Caco-2 (cell line): ENCODE results near the gene RAB22A. TPM values are rescaled to one million over a fixed set of nuclear protein-coding genes. Genes with fewer than 3 reads are reported as not detected.
A peak's percentile ranks its signal among the peaks of the same experiment; 100 is the strongest.

Experiments
- BruUV-seq: library from RNA; stranded (reverse); fragments of 400-500 nt; replicated peaks from 2 replicates; lab custom pipeline; 2021; lab: Mats Ljungman, UMichigan
- CTCF ChIA-PET: fragments of 300-600 bp; sonication (Branson Sonifier 250); formaldehyde crosslinking; loops from one replicate; lab custom pipeline; 2022; ENCODE audit warnings: antibody characterized with exemption; lab: Charles Lee
- POLR2A ChIA-PET: fragments of 300-600 bp; sonication (Branson Sonifier 250); formaldehyde crosslinking; loops from one replicate; lab custom pipeline; 2022; ENCODE audit warnings: antibody characterized with exemption; lab: Charles Lee
- DNase-seq, 2 experiments: peaks; one replicate each; pipeline versions ENCODE4 v3.0.0 to v3.0.0-alpha.2; 2020 to 2022
- H3K27me3 ChIP-seq: replicated peaks from 2 replicates; pipeline ENCODE4 v1.6.0; 2011; ENCODE audit warnings: low read length; ENCODE audit not compliant: control insufficient read depth, insufficient read depth
- H3K36me3 ChIP-seq: 2 replicates; pipeline ENCODE4 v1.5.1; 2011; ENCODE audit warnings: low read length; ENCODE audit not compliant: control insufficient read depth, insufficient read depth
- H3K4me1 ChIP-seq: fragments of 250-450 bp; sonication (Bioruptor Pico); 2 replicates; pipeline ENCODE4 v1.5.1; 2020; ENCODE audit warnings: mild to moderate bottlenecking
- H3K4me3 ChIP-seq: 2 replicates; pipeline ENCODE4 v1.5.1; 2011; ENCODE audit warnings: low read depth, mild to moderate bottlenecking, control low read depth, low read length
- H3K9me3 ChIP-seq: fragments of 250-450 bp; sonication (Bioruptor Pico); 2 replicates; pipeline ENCODE4 v1.5.1; 2020; ENCODE audit warnings: mild to moderate bottlenecking, moderate library complexity
- H3K27ac Mint-ChIP-seq: one replicate; pipeline ENCODE4 v1.8.0; 2022; ENCODE audit warnings: mixed read lengths; ENCODE audit not compliant: unreplicated experiment
- H3K27me3 Mint-ChIP-seq: one replicate; pipeline ENCODE4 v1.8.0; 2022; ENCODE audit warnings: mixed read lengths; ENCODE audit not compliant: insufficient read depth, unreplicated experiment
- H3K36me3 Mint-ChIP-seq: one replicate; pipeline ENCODE4 v1.8.0; 2022; ENCODE audit warnings: mild to moderate bottlenecking, mixed read lengths; ENCODE audit not compliant: insufficient read depth, unreplicated experiment
- H3K4me1 Mint-ChIP-seq: one replicate; pipeline ENCODE4 v1.8.0; 2022; ENCODE audit warnings: low read depth, mixed read lengths; ENCODE audit not compliant: unreplicated experiment
- H3K4me3 Mint-ChIP-seq: one replicate; pipeline ENCODE4 v1.8.0; 2022; ENCODE audit warnings: mild to moderate bottlenecking, moderate library complexity, mixed read lengths; ENCODE audit not compliant: unreplicated experiment
- H3K9me3 Mint-ChIP-seq: one replicate; pipeline ENCODE4 v1.8.0; 2022; ENCODE audit warnings: mixed read lengths; ENCODE audit not compliant: unreplicated experiment
- intact Hi-C: fragments of 100-400 bp; cut with micrococcal nuclease; formaldehyde crosslinking; loops from one replicate; pipeline ENCODE4 v1.10.0; 2022; ENCODE audit not compliant: unreplicated experiment
- total RNA-seq: library from RNA; stranded (reverse); gene quantifications from 2 replicates; pipeline ENCODE4 v1.2.3, GENCODE V29; 2022
- TF ChIP-seq, protein P1 (sequence below), 2 experiments: fragments of 200-600 bp in 1 of 2; IDR thresholded peaks; 1 replicate in 1 of 2; 2 replicates in 1 of 2; pipeline versions ENCODE4 v1.5.1 to v1.8.0; 2011 to 2022; ENCODE audit warnings: antibody characterized with exemption in 1 of 2, control low read depth in 1 of 2, inconsistent platforms in 1 of 2, low read depth in 1 of 2, low read length in 1 of 2, mild to moderate bottlenecking in 1 of 2, moderate library complexity in 1 of 2; ENCODE audit not compliant: insufficient read depth in 1 of 2, severe bottlenecking in 1 of 2, unreplicated experiment in 1 of 2

Gene RAB22A
- total RNA-seq, 1 experiment from 2014 or later, result 24.1 TPM

DNA sequence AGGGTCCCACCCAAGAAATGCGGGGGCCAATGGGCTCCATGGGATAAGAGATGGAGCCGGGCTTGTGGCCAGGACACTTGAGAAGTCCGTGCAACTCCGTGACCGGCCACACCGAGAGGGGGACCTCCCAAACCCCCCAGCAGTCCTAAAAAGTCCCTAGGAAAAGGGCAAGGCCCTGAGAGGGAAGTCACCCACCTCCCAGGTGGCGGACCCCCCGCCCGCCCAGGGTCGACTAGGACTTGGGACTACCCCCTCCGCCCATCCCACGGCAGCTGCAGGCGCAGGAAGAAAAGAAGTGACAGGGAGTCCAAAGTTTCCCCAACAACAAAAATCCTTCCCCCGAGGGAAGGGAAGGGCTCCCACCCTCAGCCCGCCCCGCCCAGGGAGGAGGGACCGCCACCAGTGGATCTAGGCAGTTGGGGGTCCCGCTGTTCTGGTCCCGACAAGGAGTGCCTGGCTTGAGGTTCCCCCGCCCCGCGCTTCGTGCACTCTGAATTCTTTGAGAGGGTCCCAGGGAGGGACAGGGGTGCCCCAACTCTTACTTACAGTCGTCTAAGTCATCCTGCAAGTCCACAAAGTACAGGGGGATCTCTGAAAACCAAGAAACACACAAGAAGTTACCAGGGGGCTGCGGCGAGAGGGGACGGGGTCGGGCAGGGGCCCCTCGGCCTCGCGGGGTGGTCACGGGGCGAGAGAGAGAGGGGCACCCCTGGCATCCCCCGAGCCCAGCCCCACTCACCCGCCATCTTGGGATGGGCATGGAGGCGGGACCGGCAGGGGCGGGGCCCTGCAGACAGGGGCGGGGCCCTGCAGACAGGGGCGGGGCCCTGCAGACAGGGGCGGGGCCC, 611 bp upstream of the RAB22A start:
- CTCF ChIA-PET, result no interaction called here
- POLR2A ChIA-PET, result interaction anchor here (1.2 kb wide), 1 partner anchor 80 kb away, joined by 8 read pairs; the partner anchor contains the start of gene VAPB
- no peak for DNase-seq
- Histone ChIP-seq H3K4me3 (peak overlapping the region; percentile 17), H3K9me3 (no peaks in the 10 kb centered on the region; the same call in 1 of the 2 replicates), H3K27me3 (no peaks in the 10 kb centered on the region), H3K36me3 (peaks cover 4% of the 10 kb centered on the region; the same call in 1 of the 2 replicates), H3K4me1 (peaks cover 13% of the 10 kb centered on the region; the same call in 1 of the 2 replicates)
- Mint-ChIP-seq H3K27me3 (no peaks in the 10 kb centered on the region), H3K27ac (no peak overlapping the region), H3K9me3 (no peaks in the 10 kb centered on the region), H3K4me1 (peaks cover 15% of the 10 kb centered on the region), H3K4me3 (peak overlapping the region; percentile 48), H3K36me3 (peaks cover 26% of the 10 kb centered on the region)
- BruUV-seq, result no TSS peak
- TF ChIP-seq, protein P1, sequence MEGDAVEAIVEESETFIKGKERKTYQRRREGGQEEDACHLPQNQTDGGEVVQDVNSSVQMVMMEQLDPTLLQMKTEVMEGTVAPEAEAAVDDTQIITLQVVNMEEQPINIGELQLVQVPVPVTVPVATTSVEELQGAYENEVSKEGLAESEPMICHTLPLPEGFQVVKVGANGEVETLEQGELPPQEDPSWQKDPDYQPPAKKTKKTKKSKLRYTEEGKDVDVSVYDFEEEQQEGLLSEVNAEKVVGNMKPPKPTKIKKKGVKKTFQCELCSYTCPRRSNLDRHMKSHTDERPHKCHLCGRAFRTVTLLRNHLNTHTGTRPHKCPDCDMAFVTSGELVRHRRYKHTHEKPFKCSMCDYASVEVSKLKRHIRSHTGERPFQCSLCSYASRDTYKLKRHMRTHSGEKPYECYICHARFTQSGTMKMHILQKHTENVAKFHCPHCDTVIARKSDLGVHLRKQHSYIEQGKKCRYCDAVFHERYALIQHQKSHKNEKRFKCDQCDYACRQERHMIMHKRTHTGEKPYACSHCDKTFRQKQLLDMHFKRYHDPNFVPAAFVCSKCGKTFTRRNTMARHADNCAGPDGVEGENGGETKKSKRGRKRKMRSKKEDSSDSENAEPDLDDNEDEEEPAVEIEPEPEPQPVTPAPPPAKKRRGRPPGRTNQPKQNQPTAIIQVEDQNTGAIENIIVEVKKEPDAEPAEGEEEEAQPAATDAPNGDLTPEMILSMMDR (IDR thresholded peaks at IDR 0.05; ENCODE audit: insufficient read depth in 1 of 2, low read depth in 1 of 2, low read length in 1 of 2, severe bottlenecking in 1 of 2, unreplicated experiment in 1 of 2), result no peak
- intact Hi-C loops, result no loop called here

DNA sequence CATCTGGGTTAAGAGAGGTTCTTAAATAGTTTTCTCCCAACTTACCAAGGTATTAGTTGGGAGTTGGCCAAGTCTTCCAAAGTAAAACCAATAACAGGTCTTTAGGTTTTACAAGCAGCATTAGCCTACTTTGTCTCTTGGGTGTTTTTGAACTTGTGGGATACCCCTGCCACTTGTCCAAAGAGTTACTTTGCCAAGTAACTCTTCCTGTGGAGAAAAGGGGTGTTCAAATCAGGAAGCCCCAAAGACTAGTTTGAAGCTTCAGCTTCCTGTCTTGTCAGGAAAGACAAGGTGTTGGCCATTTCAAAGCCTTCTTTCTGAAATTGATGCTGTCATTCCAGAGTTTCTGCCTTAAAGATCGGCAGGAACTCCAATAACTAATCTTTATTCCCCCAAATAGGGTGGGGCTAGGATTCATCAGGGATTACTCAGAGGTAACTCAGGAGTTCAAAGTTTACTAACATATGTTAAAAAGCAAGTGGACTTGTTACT, 822 bp downstream of the RAB22A start:
- Mint-ChIP-seq H3K36me3 (peaks cover 40% of the 10 kb centered on the region), H3K9me3 (no peaks in the 10 kb centered on the region), H3K4me1 (peaks cover 20% of the 10 kb centered on the region), H3K4me3 (peak overlapping the region; percentile 97), H3K27me3 (no peaks in the 10 kb centered on the region), H3K27ac (peak overlapping the region; percentile 92)
- Histone ChIP-seq H3K36me3 (peaks cover 7% of the 10 kb centered on the region; the same call in 1 of the 2 replicates), H3K4me3 (peak overlapping the region; percentile 94), H3K4me1 (peaks cover 13% of the 10 kb centered on the region; the same call in 1 of the 2 replicates), H3K9me3 (no peaks in the 10 kb centered on the region; the same call in 1 of the 2 replicates), H3K27me3 (no peaks in the 10 kb centered on the region)
- TSS peak; percentile 84 for BruUV-seq
- intact Hi-C loops, result loop anchor here (1.0 to 5.0 kb wide), 3 partner anchors 63 to 137 kb away; partner anchors contain the start of gene VAPB
- ChIA-PET POLR2A (interaction anchor here (0.6 to 1.4 kb wide), 6 partner anchors 79 to 623 kb away, joined by 3 to 8 read pairs (median 4); partner anchors contain the start of gene VAPB), CTCF (interaction anchor here (0.6 to 1.4 kb wide), 3 partner anchors 78 to 761 kb away, joined by 4 to 5 read pairs (median 4); no protein-coding TSS in a partner anchor)
- no peak for DNase-seq
- TF ChIP-seq, protein P1 (IDR thresholded peaks at IDR 0.05; ENCODE audit: insufficient read depth in 1 of 2, low read depth in 1 of 2, low read length in 1 of 2, severe bottlenecking in 1 of 2, unreplicated experiment in 1 of 2), result no peak

DNA sequence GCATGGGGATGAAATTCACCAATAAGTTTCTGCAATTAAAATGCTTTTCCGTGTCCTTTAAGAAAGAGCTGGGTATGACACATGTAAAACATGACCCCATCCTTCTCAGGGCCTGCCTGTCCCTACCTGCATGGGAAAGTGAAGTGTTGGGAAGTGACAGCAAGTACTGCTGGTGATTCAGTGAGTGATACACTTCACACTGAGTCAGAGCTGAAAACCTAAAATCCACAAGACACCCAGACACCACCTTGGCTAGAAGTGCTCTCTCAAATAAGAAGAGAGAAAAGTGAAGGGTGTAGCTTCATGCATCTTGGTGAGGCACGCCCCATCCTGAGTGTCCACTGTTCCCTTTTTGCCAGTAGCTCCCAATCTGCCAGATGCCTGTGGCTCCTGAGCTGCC, 3.3 kb downstream of the RAB22A start:
- Histone ChIP-seq H3K4me1 (peaks cover 13% of the 10 kb centered on the region; the same call in 1 of the 2 replicates), H3K9me3 (no peaks in the 10 kb centered on the region; the same call in 1 of the 2 replicates), H3K27me3 (no peaks in the 10 kb centered on the region), H3K36me3 (peaks cover 7% of the 10 kb centered on the region), H3K4me3 (no peak overlapping the region)
- H3K27ac Mint-ChIP-seq, result no peak overlapping the region
- peaks cover 21% of the 10 kb centered on the region for H3K4me1 Mint-ChIP-seq
- no TSS peak for BruUV-seq
- DNase-seq, result no peak
- H3K36me3 Mint-ChIP-seq, result peaks cover 60% of the 10 kb centered on the region
- no peaks in the 10 kb centered on the region for H3K9me3 Mint-ChIP-seq
- intact Hi-C loops, result loop anchor here (5.0 kb wide), 2 partner anchors 74 to 134 kb away; partner anchors contain the start of gene VAPB
- ChIA-PET POLR2A (no interaction called here), CTCF (interaction anchor here (0.7 kb wide), 1 partner anchor 59 kb away, joined by 3 read pairs; no protein-coding TSS in a partner anchor)
- no peaks in the 10 kb centered on the region for H3K27me3 Mint-ChIP-seq
- peak overlapping the region; percentile 6 for H3K4me3 Mint-ChIP-seq
- TF ChIP-seq, protein P1 (IDR thresholded peaks at IDR 0.05; ENCODE audit: insufficient read depth in 1 of 2, low read depth in 1 of 2, low read length in 1 of 2, severe bottlenecking in 1 of 2, unreplicated experiment in 1 of 2), result no peak
